ACHN (cell line): ENCODE data around the gene RNF217.
"Not testable (repeated sequence)": the region's sequence is repeated elsewhere in the genome, so short reads cannot be mapped to it uniquely, and the experiment has no call there.

Source experiments
- DNase-seq: peaks from one replicate; pipeline ENCODE4 v3.0.0-alpha.2; 2015
- in situ Hi-C: cut with HindIII; loops from 2 replicates; pipeline ENCODE4 v1.10.0; 2017; ENCODE audit warnings: low sequenced_read_pairs, low pct_ligation_motif_present, low pct_unique_long_range_greater_than_20kb

Gene RNF217

DNA sequence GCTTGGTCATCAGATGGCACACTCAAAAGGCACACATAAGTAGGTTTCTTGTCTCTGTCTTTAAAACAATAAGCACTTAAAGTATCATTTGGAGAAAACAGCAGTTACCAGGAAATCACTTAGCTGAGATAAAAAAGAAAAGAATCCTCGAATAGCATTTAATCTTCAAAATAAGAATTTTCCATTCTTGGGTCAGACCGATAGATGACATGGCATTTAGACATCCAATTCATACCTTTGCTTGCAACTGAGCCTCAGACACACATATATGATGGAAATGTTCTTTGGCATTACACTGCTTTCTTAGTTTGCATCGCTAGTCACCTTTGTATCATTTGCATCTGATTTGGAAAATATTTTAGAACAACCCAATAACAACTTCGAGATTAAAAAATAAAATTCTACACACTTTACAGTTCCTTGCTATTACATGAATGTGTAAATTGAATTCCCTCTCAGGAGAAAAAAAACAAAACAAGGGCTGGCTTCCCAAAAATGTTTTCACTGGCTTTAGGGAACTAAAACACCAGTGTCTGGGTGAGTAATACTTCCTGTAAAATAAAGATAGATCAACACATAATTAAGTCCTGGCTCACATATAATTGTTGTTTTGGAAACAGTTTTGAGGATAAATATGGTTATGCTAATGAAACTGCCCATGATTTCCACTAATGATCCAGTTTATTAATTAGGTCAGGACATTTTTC is 1.3 kb upstream of the RNF217 start:
- in situ Hi-C loops: no loop called here
- DNase-seq: no peak

DNA sequence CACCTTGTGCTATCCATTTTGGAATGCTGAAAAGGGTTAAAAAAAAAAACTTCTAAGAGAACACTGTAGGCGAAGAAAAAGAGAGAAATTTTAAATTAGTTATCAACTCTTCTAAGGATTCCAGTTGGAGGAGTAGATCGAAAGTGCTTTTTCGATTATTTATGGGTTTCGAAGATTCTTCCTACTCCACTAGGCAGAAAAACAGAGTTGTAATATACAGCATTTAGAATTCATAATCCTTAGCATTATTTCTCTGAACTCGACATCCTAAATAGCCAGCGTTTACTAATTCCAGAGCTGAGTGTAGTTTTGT is 817 bp upstream of the RNF217 start:
- in situ Hi-C loops: no loop called here
- no peak for DNase-seq

DNA sequence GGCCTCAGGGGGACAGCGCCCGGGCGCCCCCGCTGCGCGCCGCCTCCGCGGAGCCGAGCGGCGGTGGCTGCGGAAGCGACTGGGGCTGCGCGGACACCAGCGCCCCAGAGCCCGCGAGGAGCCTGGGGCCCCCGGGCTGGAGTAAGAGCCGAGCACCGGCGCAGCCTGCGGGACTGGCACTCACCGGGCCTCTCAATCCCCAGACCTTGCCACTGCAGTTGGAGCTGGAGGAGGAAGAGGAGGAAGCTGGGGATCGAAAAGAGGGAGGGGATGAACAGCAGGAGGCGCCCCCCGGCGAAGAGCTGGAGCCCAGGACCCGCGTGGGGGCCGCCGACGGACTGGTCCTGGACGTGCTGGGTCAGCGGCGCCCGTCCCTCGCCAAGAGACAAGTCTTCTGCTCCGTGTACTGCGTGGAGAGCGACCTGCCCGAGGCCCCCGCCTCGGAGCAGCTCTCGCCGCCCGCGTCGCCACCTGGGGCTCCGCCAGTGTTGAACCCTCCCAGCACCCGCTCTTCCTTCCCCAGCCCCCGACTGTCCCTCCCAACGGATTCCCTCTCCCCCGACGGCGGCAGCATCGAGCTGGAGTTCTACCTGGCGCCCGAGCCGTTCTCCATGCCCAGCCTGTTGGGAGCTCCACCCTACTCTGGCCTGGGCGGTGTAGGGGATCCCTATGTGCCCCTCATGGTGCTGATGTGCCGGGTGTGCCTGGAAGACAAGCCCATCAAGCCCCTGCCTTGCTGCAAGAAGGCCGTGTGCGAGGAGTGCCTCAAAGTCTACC is 590 bp downstream of the RNF217 start:
- peak; percentile 40 for DNase-seq
- in situ Hi-C loops: no loop called here

DNA sequence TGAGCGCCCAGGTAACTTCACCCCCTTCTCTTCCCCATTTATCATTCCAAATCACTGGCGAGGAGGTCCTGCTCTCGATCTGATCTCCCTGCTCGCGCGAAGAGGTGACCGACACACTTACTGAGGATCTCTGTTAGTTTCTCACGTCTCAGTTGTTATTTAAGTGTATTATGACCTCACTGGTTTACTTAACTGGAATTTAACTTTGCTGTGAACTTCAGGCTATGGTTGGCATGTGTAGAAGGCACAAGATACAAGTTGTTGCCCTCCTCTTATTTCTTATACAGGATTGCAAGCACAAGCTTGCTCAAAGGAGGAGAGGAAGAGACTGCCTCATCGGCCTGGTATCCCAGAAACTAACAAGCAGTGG is 1.2 kb downstream of the RNF217 start:
- in situ Hi-C loops: no loop called here
- DNase-seq: peak; percentile 56

DNA sequence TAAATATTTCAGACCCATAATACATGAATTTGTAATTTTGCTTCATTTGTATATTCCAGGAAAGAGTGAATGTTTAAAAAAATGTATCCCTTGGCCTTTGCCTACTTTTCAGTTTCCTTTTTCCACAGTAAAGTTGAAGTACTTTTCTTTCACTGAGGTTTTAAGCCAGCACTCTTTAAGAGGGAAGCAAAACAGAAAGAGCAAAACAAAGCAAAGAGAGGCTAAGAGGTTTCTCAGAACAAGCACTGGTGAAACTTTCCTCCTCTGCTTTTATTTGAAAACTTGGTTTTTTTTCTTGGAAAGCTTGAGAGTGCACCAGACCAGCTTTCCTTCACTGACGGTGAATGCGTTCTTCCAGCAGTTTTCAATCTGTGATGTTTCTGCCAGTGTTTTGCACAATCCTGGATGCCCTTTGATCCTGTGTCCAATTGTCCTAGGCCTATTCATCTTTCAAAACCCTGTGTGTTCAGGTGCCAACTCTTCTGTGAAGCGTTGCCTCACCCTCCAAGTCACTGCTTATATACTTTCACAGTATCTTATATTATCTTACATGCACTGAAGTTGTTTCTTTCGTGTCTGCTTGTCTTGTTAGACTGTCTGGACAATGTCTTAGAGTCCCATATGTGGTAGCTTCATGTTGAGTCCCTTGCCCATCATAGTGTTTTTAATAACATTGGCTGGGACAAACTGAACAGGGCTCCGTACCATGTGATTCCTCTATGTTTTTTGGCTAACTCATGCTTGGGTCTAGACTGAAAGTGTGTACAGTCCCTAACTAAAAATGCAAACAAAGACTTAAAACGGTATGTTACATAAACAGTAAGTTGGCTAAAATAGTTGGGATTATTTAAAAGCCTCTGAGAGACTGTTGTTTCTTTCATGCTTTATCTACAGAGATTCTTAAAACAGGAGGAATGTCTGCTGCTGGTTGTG is 1.9 kb downstream of the RNF217 start:
- no peak for DNase-seq
- in situ Hi-C loops: no loop called here

DNA sequence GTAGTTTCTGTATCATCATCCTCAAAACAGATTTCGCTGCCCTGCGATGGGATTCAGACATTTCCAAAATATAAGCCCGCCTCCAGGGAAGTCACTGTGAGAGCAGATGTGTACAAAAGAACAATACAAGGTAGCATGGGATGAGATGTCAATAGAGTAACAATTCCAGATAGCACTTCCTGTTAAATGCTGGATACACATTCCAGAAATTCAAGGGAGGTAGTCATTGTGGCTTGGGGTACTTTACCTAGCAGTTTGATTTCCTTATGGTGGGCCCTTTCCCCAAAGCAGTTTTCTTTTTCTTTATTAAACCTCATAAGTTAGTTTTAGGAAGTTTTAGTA is 2.5 kb downstream of the RNF217 start:
- peak; percentile 33 for DNase-seq
- in situ Hi-C loops: no loop called here

DNA sequence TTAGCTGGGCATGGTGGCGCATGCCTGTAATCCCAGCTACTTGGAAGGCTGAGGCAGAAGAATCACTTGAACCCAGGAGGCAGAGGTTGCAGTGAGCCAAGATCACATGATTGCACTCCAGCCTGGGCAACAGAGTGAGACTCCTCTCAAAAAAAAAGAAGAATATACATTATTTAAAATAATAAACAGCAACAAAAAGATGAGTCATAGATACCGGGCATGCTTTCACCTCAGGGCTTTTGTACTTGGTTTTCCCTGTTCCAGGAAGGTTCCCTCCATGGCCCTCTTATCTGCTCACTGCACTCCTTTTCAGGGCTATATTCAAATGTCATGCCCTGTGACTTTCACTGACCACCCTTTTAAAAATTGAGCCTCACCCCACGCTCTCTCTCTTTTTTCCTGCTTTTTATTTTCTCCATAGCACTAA is 3.2 kb downstream of the RNF217 start:
- DNase-seq, in situ Hi-C loops: not testable (repeated sequence)

DNA sequence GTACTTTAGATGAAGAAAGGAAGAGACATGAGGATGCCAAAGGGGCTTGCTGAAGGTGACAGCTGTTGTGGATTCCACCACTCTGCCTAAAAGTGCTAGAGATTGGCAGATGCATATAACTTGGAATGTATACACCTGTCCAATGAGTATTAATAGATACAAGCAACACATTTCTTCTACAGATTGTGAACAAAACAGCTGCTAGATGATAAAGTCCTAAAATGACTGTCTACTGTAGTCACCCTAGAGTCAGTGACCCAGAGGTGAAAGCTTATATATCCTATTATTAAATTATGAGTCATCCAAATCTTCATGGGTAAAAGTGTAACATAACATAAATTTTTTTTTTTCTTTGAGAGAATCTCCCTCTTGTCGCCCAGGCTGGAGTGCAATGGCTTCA is 5.2 kb downstream of the RNF217 start:
- DNase-seq: no peak
- in situ Hi-C loops: no loop called here

DNA sequence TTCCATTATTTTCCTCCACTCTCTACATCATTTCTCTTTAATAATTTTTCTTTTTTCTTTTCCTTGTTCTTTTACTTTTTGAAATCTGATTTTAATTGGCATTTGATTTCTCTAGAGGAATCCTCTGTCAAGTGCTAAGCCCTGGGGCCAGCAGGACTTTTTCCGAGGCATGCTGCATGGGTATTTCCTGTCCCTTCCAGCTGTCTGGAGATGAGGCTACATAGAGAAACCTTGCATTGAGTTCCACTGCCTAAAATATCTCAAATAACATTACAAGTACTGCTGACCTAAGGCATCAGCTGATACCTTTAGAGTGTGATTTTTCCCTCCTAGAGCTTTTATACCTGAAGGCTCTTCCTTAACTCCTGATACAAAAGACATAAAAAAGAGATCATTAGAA is 6.2 kb downstream of the RNF217 start:
- DNase-seq: no peak
- in situ Hi-C loops: no loop called here

DNA sequence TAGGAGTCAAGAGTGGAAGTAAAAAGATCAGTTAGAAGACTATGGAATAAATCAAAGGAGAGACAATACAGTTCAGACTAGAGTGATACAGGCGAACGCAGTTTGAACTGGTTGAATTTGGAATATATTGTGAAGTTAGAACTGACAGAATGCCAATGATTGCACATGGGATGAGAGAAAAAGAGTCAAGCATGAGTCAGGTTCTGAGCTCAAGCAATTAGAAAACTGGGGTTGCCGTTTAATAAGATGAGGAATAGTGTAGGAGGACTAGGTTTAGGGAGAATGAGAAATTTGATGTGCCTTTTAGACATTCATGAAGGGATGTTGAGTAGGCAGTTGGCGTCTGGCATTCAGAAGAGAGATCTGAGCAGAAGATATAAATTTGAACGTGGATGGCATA is 8.0 kb downstream of the RNF217 start:
- in situ Hi-C loops: no loop called here
- no peak for DNase-seq

DNA sequence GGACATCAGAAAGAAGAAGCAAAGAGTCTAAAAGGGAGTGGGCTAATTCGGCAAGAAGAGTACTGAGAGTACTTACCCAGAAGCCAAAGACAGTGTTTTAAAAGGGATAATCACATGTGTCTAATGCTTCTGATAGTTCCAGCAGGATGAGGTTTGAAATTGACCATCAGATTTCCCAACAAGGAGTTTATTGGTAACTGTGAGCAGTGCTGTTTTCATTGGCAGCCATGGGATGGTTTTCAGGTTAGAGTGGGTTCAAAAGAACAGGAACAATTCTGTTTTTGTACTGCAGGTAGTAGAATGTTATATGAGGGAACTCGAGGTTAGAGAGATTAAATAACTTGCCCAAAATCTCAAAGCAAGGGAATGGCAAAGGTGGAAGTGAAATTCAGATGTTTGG is 8.5 kb downstream of the RNF217 start:
- no peak for DNase-seq
- in situ Hi-C loops: no loop called here

DNA sequence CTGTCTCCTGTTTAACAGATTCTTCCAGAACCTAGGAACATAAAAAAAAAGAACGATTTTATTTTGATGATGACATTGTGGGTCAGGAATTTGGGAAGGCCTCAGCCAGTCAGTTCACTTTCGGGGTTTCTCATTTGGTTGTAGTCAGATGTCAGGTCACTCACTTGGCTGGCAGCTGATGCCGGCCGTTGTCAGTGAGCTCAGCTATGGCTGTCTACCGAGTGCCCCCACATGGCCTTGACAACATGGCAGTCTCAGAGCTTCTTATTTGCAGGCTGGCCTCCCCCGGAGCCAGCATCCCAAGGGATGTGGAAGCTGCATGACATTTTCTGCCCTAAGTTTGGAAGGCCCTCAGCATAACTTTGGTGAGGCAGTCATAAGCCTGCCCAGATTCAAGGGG is 11.5 kb downstream of the RNF217 start:
- DNase-seq: no peak
- in situ Hi-C loops: no loop called here

DNA sequence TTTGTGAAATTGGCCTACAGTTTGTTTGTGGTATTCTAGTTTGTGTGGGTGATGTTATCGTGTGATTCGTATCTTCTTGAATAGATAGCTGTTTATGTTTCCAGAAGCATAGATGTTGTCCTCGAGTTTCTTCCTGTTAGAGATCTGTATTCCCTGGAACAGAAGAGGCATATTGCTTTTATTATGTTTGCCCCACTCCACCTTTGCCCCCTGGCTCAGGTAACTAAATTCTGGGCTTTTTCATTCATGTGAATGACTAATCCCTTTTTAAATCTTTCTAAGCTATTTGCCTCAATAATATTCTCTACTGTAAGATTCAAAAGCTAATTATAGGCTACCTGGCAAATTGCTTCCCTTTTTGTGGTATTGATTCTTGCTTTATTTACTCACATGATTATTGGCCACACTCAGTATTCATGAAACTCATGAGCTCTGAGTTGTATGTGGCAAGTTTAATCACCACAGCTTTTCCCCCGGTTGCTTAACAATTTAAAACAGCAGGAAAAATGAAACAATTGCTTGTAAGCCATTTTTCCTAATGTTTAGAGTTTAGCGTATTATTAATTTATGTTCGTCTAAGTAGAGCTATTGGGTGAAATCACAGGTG is 12.6 kb downstream of the RNF217 start:
- DNase-seq: no peak
- in situ Hi-C loops: no loop called here

DNA sequence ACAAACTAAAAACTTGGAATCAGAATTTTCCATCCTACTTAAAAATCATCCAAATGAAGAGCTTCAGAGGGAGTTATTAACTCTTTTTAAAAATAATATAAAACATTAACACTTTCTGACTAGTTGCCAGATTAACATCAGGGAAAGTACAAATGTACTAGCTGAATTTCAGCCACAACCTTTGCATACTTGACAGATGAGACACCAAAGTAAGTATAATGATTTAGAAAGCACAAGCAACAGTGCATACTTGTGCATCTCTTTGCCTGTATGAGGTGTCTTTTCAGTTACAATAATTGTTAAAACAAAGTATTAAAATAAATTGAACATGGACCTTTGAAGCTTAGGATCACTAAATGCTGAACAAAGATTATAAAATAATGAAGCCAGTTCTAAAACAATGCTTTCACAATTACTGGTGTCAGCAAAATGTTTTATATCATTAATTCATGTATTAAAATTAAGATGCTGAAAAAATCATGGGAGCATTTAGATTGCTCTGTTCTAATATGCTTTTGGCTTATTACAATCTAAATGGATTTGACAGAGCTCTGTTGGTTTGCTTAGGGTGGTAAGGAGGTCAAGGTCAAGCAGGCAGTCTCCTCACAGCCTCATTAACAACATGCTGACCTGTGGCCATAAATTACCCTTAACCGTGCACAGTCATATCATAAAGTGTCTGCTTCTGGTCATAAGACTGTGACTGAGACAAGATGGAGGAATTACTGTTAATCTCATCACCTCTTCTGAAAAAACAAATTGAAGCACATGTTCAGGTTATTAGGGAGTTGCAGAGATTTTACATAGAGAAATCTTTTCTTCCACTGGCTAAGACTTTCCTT is 15.1 kb downstream of the RNF217 start:
- DNase-seq: no peak
- in situ Hi-C loops: no loop called here

DNA sequence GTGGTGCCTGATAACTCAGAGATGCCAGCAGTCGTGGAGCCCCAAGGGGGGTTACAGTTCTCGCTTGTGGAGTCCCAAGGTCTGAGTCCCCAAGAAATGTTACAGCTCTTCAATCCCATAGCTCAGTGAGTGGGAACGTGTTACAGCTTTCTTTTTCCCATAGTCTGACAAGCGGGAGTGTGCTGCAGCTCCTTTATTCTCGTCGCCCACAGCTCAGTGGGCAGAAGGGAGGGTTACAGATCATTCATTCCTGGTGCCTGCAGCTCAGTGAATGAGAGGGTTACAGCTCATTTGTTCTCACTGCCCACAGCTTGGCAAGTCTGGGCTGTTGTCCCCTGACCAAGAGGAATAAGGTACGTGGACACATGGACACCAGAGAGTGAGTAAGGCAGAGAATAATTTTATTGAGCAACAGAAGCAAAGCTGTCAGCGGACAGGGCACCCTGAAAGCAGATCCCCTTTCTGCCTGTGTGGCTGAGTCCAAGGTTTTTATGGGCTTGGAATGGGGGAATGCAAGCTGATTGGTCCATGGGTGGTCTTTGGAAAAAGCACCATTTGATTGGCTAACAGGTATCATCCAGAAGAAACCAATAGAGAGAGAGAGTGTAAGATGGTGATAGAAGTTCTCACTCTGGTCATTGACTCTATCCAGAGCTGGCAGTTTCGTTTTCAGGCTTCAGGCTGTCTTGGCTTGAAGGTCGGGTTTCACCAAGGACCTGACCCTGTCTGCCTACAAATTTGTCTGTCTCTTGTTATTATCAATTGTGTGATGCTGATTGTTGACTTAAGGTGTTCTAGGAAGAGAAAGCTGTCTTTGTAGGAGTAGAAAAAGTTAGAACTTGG is 16.4 kb downstream of the RNF217 start:
- in situ Hi-C loops: no loop called here
- DNase-seq: no peak

DNA sequence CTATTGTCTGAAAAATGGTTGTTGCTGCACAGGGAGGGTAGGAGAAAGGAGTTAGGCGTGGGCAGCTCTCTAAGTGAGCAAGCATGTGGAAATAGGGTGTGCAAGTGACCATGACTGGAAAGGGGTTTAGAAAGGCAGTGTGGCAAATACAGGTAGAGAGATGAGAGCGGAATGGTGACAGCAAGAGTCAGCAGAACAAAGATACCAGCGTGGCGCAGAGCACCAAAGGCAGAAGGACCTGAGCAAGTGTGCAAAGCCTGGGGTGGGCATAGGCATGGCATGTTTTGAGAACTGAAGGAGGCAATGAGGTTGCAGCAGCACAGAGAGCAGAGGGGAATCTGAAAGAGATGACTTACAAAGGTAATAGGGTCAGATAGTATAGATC is 17.0 kb downstream of the RNF217 start:
- in situ Hi-C loops: no loop called here
- DNase-seq: no peak

DNA sequence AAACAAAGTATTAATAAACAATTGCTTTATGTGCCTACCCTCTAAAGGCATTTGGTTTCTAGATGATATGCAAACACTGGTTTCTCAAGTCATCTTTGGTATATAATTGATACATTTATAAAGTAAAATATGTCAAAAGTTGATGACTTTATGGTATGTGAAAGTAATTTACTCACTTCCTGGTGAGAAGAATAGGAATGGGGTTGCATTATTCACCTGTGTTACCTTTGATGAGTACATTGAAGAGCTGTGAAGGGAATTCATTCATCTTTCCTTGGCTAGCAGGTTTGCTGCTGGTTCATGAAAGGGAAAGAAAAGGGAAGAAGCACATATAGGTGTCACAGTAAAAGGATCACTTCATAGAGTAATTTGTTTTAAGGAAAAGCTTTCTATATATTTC is 20.4 kb downstream of the RNF217 start:
- DNase-seq: no peak
- in situ Hi-C loops: no loop called here
